HepG2 (cell line): Measurements from ENCODE around the gene PNKP. TPM values are rescaled to one million over a fixed set of nuclear protein-coding genes. Genes with fewer than 3 reads are reported as not detected.

Source experiments
- GABPB1 ChIP-seq: IDR thresholded peaks from 2 replicates; pipeline ENCODE4 v1.6.1; 2016; ENCODE audit warnings: mild to moderate bottlenecking, missing genetic modification reagents, moderate library complexity, missing compliant biosample characterization
- HNRNPK ChIP-seq: fragments of 200-400 bp; formaldehyde crosslinking; IDR thresholded peaks from 2 replicates; pipeline ENCODE4 v1.6.1; 2018; ENCODE audit warnings: low read length, low read depth, moderate library complexity, mild to moderate bottlenecking; ENCODE audit not compliant: poor library complexity, severe bottlenecking
- MTA3 ChIP-seq: sonication (generic); formaldehyde crosslinking; IDR thresholded peaks from 2 replicates; pipeline ENCODE4 v1.4.0; 2020; ENCODE audit warnings: missing genetic modification reagents
- PAF1 ChIP-seq: IDR thresholded peaks from 2 replicates; pipeline ENCODE4 v1.6.1; 2016; ENCODE audit warnings: missing genetic modification reagents, missing compliant biosample characterization
- RXRB ChIP-seq: IDR thresholded peaks from 2 replicates; pipeline ENCODE4 v1.6.1; 2016; ENCODE audit warnings: borderline replicate concordance, missing genetic modification reagents, missing compliant biosample characterization
- SAP130 ChIP-seq: IDR thresholded peaks from 2 replicates; pipeline ENCODE4 v1.6.1; 2016; ENCODE audit warnings: low read depth
- SRSF9 ChIP-seq: fragments of 200-400 bp; formaldehyde crosslinking; IDR thresholded peaks from 2 replicates; pipeline ENCODE4 v1.6.1; 2018; ENCODE audit warnings: borderline replicate concordance, mild to moderate bottlenecking, low read depth, low read length; ENCODE audit not compliant: insufficient read depth, poor library complexity, severe bottlenecking
- WIZ ChIP-seq: sonication (generic); formaldehyde crosslinking; IDR thresholded peaks from 2 replicates; pipeline ENCODE4 v1.5.1; 2020; ENCODE audit warnings: mild to moderate bottlenecking, missing genetic modification reagents
- YEATS4 ChIP-seq: sonication (generic); formaldehyde crosslinking; IDR thresholded peaks from 2 replicates; pipeline ENCODE4 v1.4.0; 2020; ENCODE audit warnings: missing genetic modification reagents, borderline replicate concordance
- ZNF160 ChIP-seq: sonication (generic); formaldehyde crosslinking; IDR thresholded peaks from 2 replicates; pipeline ENCODE4 v1.8.0; 2022; ENCODE audit warnings: mild to moderate bottlenecking, inconsistent platforms, missing genetic modification reagents
- ZNF292 ChIP-seq: sonication (generic); formaldehyde crosslinking; IDR thresholded peaks from 2 replicates; pipeline ENCODE4 v1.8.1; 2022; ENCODE audit warnings: mild to moderate bottlenecking, low read depth, missing genetic modification reagents, borderline replicate concordance
- ZNF350 ChIP-seq: sonication (generic); formaldehyde crosslinking; IDR thresholded peaks from 2 replicates; pipeline ENCODE4 v1.4.0; 2020; ENCODE audit warnings: mild to moderate bottlenecking, low read depth, missing genetic modification reagents, borderline replicate concordance
- ZNF367 ChIP-seq: sonication (generic); formaldehyde crosslinking; IDR thresholded peaks from 2 replicates; pipeline ENCODE4 v1.4.0; 2020; ENCODE audit warnings: missing genetic modification reagents, borderline replicate concordance
- ZNF543 ChIP-seq: sonication (generic); formaldehyde crosslinking; IDR thresholded peaks from 2 replicates; pipeline ENCODE4 v1.4.0; 2020; ENCODE audit warnings: mild to moderate bottlenecking, missing genetic modification reagents
- ZNF678 ChIP-seq: sonication (generic); formaldehyde crosslinking; IDR thresholded peaks from 2 replicates; pipeline ENCODE4 v1.4.0; 2020; ENCODE audit warnings: mild to moderate bottlenecking, missing genetic modification reagents
- ZNF792 ChIP-seq: IDR thresholded peaks from 2 replicates; pipeline ENCODE4 v1.6.1; 2016
- polyA plus RNA-seq, 8 experiments: library from polyadenylated mRNA; depleted of rRNA in 3 of 8; stranded (reverse) in 7 of 8; unstranded in 1 of 8; fragments of >200 nt; fragmentation: Illumina TruSeq in 4 of 8; extraction: Trizol in 4 of 8; gene quantifications; 2 replicates each; pipeline versions ENCODE4 v1.2.1 to v1.2.3, GENCODE V29; 2011 to 2016; ENCODE audit warnings: low read depth in 4 of 8, missing spikeins in 1 of 8, mixed read lengths in 1 of 8; ENCODE audit not compliant: insufficient read depth in 1 of 8
- total RNA-seq, 5 experiments: library from RNA; depleted of rRNA; stranded (reverse); fragments of >200 nt; fragmentation: Illumina TruSeq; extraction: Trizol; gene quantifications; 2 replicates each; pipeline ENCODE4 v1.2.3, GENCODE V29; 2016; ENCODE audit warnings: low read depth in 1 of 5
- TF ChIP-seq, protein P1 (sequence below): IDR thresholded peaks from 2 replicates; pipeline ENCODE4 v1.6.1; 2016
- TF ChIP-seq, protein P2 (sequence below), 2 experiments: IDR thresholded peaks; 2 replicates each; pipeline ENCODE4 v1.6.1; 2011 to 2012; ENCODE audit warnings: low read length in 2 of 2, borderline replicate concordance in 1 of 2, low read depth in 1 of 2, mild to moderate bottlenecking in 1 of 2, moderate library complexity in 1 of 2
- TF ChIP-seq, protein P3 (sequence below): sonication (generic); formaldehyde crosslinking; IDR thresholded peaks from 2 replicates; pipeline ENCODE4 v1.4.0; 2020; ENCODE audit warnings: mild to moderate bottlenecking, missing genetic modification reagents

The PNKP gene
- total and polyA plus RNA-seq, 2 of the 13 experiments (the other 11 are each of a cell fraction or from before 2014, with no cell fraction given) = 12.7 to 27.1 TPM

DNA sequence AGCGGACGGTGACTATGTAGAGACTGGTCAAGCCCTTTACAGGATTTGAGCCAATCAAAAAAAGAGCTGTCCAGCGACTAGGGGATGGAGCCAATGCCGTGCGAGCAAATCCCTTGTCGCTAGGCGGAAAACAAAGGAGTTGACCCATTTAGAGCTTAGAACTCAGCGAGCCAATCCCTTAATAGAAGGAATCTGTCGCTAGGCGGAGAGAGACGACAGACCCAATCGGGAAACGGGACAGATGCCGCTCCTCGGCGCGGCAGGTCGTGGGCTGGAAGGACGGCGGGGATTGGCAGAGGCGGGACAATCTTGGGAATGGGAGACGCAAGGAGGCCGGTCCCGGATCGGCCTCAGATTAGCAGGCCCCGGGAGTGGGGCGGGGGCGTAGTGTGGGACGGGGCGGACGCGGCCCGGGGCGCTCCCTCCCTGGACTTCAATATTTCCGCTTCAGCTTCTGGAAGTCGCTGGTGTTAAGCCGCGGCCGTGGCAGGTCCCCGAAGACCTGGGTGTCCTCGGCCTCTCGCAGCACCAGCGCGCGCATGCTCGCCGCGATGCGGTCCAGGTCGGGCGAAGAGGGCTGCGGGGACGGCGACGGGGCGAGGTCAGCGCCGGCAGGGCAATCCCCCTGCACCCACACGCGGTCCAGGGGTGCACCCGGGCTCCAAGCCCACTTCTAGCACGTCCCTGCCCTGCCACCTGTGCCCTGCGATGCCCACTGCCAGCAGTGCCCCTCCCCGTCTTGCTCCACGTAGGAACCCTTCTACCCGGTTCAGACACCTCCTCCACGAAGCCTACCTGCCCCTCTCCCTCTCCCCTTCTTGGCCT is 2.3 kb upstream of the PNKP start (continued):
- TF ChIP-seq, protein P1, sequence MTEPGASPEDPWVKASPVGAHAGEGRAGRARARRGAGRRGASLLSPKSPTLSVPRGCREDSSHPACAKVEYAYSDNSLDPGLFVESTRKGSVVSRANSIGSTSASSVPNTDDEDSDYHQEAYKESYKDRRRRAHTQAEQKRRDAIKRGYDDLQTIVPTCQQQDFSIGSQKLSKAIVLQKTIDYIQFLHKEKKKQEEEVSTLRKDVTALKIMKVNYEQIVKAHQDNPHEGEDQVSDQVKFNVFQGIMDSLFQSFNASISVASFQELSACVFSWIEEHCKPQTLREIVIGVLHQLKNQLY = no peak
- TF ChIP-seq SRSF9 = no peak
- no peak; the same call in 1 of the 2 replicates for TF ChIP-seq WIZ
- TF ChIP-seq RXRB (CRISPR knock-in tag) = peak; percentile 43; the same call in 1 of the 2 replicates
- TF ChIP-seq, protein P2, sequence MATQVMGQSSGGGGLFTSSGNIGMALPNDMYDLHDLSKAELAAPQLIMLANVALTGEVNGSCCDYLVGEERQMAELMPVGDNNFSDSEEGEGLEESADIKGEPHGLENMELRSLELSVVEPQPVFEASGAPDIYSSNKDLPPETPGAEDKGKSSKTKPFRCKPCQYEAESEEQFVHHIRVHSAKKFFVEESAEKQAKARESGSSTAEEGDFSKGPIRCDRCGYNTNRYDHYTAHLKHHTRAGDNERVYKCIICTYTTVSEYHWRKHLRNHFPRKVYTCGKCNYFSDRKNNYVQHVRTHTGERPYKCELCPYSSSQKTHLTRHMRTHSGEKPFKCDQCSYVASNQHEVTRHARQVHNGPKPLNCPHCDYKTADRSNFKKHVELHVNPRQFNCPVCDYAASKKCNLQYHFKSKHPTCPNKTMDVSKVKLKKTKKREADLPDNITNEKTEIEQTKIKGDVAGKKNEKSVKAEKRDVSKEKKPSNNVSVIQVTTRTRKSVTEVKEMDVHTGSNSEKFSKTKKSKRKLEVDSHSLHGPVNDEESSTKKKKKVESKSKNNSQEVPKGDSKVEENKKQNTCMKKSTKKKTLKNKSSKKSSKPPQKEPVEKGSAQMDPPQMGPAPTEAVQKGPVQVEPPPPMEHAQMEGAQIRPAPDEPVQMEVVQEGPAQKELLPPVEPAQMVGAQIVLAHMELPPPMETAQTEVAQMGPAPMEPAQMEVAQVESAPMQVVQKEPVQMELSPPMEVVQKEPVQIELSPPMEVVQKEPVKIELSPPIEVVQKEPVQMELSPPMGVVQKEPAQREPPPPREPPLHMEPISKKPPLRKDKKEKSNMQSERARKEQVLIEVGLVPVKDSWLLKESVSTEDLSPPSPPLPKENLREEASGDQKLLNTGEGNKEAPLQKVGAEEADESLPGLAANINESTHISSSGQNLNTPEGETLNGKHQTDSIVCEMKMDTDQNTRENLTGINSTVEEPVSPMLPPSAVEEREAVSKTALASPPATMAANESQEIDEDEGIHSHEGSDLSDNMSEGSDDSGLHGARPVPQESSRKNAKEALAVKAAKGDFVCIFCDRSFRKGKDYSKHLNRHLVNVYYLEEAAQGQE (IDR thresholded peaks at IDR 0.05; ENCODE audit: borderline replicate concordance in 1 of 2, low read depth in 1 of 2, low read length in 2 of 2) = no peak
- TF ChIP-seq, protein P3, sequence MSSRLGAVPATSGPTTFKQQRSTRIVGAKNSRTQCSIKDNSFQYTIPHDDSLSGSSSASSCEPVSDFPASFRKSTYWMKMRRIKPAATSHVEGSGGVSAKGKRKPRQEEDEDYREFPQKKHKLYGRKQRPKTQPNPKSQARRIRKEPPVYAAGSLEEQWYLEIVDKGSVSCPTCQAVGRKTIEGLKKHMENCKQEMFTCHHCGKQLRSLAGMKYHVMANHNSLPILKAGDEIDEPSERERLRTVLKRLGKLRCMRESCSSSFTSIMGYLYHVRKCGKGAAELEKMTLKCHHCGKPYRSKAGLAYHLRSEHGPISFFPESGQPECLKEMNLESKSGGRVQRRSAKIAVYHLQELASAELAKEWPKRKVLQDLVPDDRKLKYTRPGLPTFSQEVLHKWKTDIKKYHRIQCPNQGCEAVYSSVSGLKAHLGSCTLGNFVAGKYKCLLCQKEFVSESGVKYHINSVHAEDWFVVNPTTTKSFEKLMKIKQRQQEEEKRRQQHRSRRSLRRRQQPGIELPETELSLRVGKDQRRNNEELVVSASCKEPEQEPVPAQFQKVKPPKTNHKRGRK (CRISPR knock-in tag) = no peak
- no peak; the same call in 1 of the 2 replicates for TF ChIP-seq PAF1
- TF ChIP-seq ZNF792 (CRISPR knock-in tag) = peak; percentile 43; the same call in 1 of the 2 replicates
- no peak for TF ChIP-seq ZNF292 (CRISPR knock-in tag)
- TF ChIP-seq ZNF160 (CRISPR knock-in tag) = peak; percentile 54; the same call in 1 of the 2 replicates
- TF ChIP-seq YEATS4 = peak; percentile 62; the same call in 1 of the 2 replicates
- TF ChIP-seq HNRNPK = peak; percentile 49
- peak; percentile 55 for TF ChIP-seq SAP130 (CRISPR knock-in tag)
- TF ChIP-seq ZNF543 = no peak
- peak; percentile 75 for TF ChIP-seq GABPB1 (CRISPR knock-in tag)
- no peak for TF ChIP-seq MTA3
- peak; percentile 88 for TF ChIP-seq ZNF350 (CRISPR knock-in tag)
- peak; percentile 77; the same call in 1 of the 2 replicates for TF ChIP-seq ZNF678 (CRISPR knock-in tag)
- peak; percentile 85; the same call in 1 of the 2 replicates for TF ChIP-seq ZNF367 (CRISPR knock-in tag)
